ENCODE data around the gene PSD4. TPM values are rescaled to one million over a fixed set of nuclear protein-coding genes. Genes with fewer than 3 reads are reported as not detected.

The PSD4 gene
- total RNA-seq, 1 donor from 2014 or later = 39.0 TPM

DNA sequence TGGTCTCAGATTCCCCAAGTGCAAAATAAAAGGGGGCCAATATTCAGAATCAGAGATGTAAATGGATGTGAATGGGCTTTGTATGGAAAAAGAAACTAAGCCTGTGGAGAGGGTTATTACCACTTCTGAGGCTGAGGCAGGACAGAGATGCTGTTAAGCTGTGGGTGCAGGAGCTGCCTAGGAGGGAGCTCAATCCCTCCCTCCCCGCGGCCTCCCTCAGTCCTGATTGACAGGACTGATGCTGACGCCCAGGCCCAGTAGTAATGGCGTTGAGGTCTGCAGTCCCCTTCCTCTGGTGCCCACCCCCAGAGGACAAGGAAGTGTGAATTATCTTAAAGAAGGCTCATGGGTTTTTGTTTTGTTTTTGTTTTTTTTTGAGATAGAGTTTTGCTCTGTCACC, 40.4 kb downstream of the PSD4 start:
- no peaks in the 10 kb centered on the region for H3K27me3 ChIP-seq
- no peaks in the 10 kb centered on the region for H3K9me3 ChIP-seq
- H3K4me3 ChIP-seq = no peak overlapping the region
- no peak for DNase-seq (ENCODE audit: extremely low spot score in 2 of 2)
- TF ChIP-seq POLR2A (IDR thresholded peaks at IDR 0.05) = no peak
- H3K27ac ChIP-seq = no peak overlapping the region
- H3K4me1 ChIP-seq = peaks cover 64% of the 10 kb centered on the region
- H3K36me3 ChIP-seq = no peaks in the 10 kb centered on the region
- intact Hi-C loops (cut with DNase I) = no loop called here

DNA sequence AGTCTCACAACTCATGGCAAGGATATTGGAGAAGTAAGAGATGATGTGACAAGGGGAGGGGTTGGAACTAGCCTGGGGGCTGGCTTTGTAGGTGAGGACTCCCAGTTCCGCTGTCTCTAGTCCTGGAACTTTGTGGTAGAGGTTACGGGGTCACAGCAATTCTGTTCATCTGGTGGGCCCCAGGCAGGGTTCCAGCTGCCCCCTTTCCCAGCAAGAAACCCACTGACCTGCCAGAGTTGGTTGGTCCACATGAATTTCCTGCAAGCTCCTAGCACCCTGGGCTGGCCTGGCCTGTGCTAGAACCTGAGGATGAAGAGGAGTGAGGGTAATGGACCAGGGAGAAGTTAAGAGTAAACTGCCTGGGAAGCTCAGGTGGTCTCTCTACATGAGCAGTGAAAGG, 41.3 kb downstream of the PSD4 start:
- intact Hi-C loops (cut with DNase I) = no loop called here
- DNase-seq (ENCODE audit: extremely low spot score in 2 of 2) = no peak
- no peak overlapping the region for H3K27ac ChIP-seq
- no peaks in the 10 kb centered on the region for H3K9me3 ChIP-seq
- no peaks in the 10 kb centered on the region for H3K36me3 ChIP-seq
- H3K27me3 ChIP-seq = no peaks in the 10 kb centered on the region
- TF ChIP-seq, protein P1, sequence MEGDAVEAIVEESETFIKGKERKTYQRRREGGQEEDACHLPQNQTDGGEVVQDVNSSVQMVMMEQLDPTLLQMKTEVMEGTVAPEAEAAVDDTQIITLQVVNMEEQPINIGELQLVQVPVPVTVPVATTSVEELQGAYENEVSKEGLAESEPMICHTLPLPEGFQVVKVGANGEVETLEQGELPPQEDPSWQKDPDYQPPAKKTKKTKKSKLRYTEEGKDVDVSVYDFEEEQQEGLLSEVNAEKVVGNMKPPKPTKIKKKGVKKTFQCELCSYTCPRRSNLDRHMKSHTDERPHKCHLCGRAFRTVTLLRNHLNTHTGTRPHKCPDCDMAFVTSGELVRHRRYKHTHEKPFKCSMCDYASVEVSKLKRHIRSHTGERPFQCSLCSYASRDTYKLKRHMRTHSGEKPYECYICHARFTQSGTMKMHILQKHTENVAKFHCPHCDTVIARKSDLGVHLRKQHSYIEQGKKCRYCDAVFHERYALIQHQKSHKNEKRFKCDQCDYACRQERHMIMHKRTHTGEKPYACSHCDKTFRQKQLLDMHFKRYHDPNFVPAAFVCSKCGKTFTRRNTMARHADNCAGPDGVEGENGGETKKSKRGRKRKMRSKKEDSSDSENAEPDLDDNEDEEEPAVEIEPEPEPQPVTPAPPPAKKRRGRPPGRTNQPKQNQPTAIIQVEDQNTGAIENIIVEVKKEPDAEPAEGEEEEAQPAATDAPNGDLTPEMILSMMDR (IDR thresholded peaks at IDR 0.05) = no peak
- TF ChIP-seq POLR2A (IDR thresholded peaks at IDR 0.05) (no peak), POLR2AphosphoS5 (IDR thresholded peaks at IDR 0.05; ENCODE audit: insufficient read depth in 1 of 2, low read depth in 1 of 2) (no peak)
- no peak overlapping the region for H3K4me3 ChIP-seq
- peaks cover 55% of the 10 kb centered on the region for H3K4me1 ChIP-seq

DNA sequence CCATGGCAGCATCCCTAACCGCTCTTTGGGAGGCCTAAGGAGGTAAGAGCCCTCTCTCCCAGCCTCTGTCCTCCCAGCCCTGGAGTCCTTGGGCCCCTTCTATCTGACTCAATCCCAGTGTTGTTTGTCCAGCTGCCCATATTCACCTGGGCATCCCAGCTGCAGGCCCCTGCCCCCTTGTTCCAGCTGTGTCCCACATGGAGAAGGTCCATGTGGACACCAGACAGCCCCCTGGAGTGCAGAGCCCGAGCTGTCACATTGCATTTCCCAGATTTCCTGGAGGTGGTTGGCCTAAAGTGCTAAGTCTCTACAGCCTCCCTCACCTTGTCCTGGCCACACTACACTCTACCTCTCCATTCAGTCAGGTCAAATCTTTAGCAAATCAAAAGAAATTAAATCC, 42.5 kb downstream of the PSD4 start:
- Histone ChIP-seq H3K27ac (no peak overlapping the region), H3K4me3 (no peak overlapping the region), H3K9me3 (no peaks in the 10 kb centered on the region), H3K36me3 (no peaks in the 10 kb centered on the region), H3K4me1 (peaks cover 42% of the 10 kb centered on the region), H3K27me3 (no peaks in the 10 kb centered on the region)
- DNase-seq (ENCODE audit: extremely low spot score in 2 of 2) = no peak
- intact Hi-C loops (cut with DNase I) = no loop called here
- TF ChIP-seq, protein P1 (IDR thresholded peaks at IDR 0.05) = no peak
- TF ChIP-seq POLR2A (IDR thresholded peaks at IDR 0.05) = no peak
- TF ChIP-seq POLR2AphosphoS5 (IDR thresholded peaks at IDR 0.05; ENCODE audit: insufficient read depth in 1 of 2, low read depth in 1 of 2) = no peak

DNA sequence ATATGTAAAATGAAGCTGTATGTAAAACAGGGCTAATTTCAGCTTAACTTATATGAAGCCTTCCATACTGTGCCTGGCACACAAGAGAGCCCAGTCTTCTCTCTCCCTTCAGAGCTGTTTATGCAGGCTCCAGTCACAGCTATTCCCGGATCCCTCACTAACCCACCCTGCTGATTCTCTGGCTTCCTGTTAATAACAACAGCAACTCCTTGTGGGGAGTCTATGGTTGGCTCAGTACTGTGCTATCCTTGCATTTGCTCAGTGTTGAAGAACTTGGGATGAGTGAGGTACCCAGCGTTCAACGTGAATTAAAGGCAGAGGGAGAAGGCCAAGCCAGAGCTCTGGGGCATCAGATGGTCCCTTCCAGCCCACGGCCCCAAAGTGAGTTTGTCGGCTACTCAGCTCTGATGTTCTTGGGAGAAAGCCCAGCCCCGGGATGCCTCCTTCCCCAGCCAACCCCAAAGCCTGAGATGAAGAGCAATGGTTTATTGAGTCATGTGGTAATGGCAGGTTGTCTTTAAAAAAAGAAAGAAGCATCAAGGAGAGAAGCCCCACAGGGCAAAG, 43.2 kb downstream of the PSD4 start:
- intact Hi-C loops (cut with DNase I) = no loop called here
- no peak for DNase-seq (ENCODE audit: extremely low spot score in 2 of 2)
- no peak overlapping the region for H3K4me3 ChIP-seq
- peaks cover 36% of the 10 kb centered on the region for H3K4me1 ChIP-seq
- TF ChIP-seq, protein P1 (IDR thresholded peaks at IDR 0.05) = no peak
- TF ChIP-seq POLR2A (IDR thresholded peaks at IDR 0.05) (no peak), POLR2AphosphoS5 (IDR thresholded peaks at IDR 0.05; ENCODE audit: insufficient read depth in 1 of 2, low read depth in 1 of 2) (no peak)
- H3K27me3 ChIP-seq = no peaks in the 10 kb centered on the region
- H3K36me3 ChIP-seq = no peaks in the 10 kb centered on the region
- H3K27ac ChIP-seq = no peak overlapping the region
- no peaks in the 10 kb centered on the region for H3K9me3 ChIP-seq

DNA sequence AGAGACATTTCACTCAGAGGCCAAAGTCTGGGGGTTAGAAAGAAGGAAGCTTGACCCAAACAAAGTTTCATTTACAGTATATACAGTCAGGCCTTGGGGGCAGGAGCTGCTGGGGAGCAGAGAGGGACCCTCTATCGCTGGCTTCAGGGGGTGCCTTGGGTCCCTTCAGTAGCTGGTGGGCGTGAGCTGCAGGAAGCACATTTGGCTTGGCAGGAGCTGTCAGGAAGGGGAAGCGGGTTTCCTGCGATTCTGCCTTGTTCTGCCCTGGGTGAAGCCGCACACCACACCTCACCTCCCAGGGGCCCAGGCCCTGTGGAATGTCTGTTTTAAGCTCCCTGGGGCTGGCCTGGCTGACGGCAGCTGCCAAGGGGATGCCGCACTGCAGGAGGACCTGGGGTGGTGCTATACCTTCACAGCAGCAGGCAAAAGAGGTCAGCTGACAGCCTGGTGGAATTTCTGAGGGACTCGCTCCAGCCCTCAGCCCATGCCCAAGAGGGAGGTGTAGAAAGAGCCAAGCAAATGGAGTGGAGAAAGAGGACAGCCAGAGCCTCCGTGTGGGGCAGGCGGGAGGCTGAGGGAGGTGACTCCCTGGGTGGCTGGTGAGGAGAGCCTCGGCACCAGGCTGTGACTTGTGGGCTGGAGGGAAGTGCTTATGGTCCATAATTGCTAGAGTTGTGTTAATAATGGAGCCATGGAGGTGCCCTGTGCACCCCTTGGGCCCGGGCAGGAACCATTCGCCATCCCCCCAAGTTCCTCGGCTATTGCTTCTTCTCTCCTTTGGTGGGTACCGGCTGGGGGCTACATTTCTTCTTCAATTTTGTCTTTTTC, 43.9 kb downstream of the PSD4 start:
- peak overlapping the region; percentile 45 for H3K27ac ChIP-seq
- H3K4me3 ChIP-seq = no peak overlapping the region
- intact Hi-C loops (cut with DNase I) = no loop called here
- H3K27me3 ChIP-seq = no peaks in the 10 kb centered on the region
- no peaks in the 10 kb centered on the region for H3K36me3 ChIP-seq
- TF ChIP-seq POLR2A (IDR thresholded peaks at IDR 0.05) (no peak), POLR2AphosphoS5 (IDR thresholded peaks at IDR 0.05; ENCODE audit: insufficient read depth in 1 of 2, low read depth in 1 of 2) (no peak)
- TF ChIP-seq, protein P1 (IDR thresholded peaks at IDR 0.05) = no peak
- peaks cover 29% of the 10 kb centered on the region for H3K4me1 ChIP-seq
- DNase-seq (ENCODE audit: extremely low spot score in 2 of 2) = no peak
- H3K9me3 ChIP-seq = no peaks in the 10 kb centered on the region

Measured in vagina (tissue), 2 donors.